ENCODE data around the gene SLC6A18.
"Not testable (repeated sequence)": the region's sequence is repeated elsewhere in the genome, so short reads cannot be mapped to it uniquely, and the experiment has no call there.

SLC6A18 gene

GRCh38 chr5:1277781-1278180 is 52.6 kb downstream of the SLC6A18 start:
- TF ChIP-seq POLR2AphosphoS5 (IDR thresholded peaks at IDR 0.05; ENCODE audit: borderline replicate concordance, low read depth, low read length) (no peak), FOXP2 (optimal IDR thresholded peaks at IDR 0.05; ENCODE audit: control extremely low read depth, extremely low read length, insufficient read depth) (no peak), EZH2 (IDR thresholded peaks at IDR 0.05) (no peak)
- Histone ChIP-seq H3K4me3 (no peak overlapping the region), H3K36me3 (ENCODE audit: insufficient read depth, low read length) (no peaks in the 10 kb centered on the region), H3K27ac (no peak overlapping the region), H3K9me3 (ENCODE audit: low read depth, low read length) (no peaks in the 10 kb centered on the region), H3K9ac (ENCODE audit: insufficient read length) (no peak overlapping the region)
- no peak for DNase-seq (ENCODE audit: low read depth, low spot score)

GRCh38 chr5:1278216-1278615 is 53.0 kb downstream of the SLC6A18 start:
- Histone ChIP-seq H3K27ac (no peak overlapping the region), H3K9me3 (ENCODE audit: low read depth, low read length) (no peaks in the 10 kb centered on the region), H3K9ac (ENCODE audit: insufficient read length) (no peak overlapping the region), H3K36me3 (ENCODE audit: insufficient read depth, low read length) (no peaks in the 10 kb centered on the region), H3K4me3 (no peak overlapping the region)
- DNase-seq (ENCODE audit: low read depth, low spot score), result no peak
- no peak for TF ChIP-seq POLR2AphosphoS5 (IDR thresholded peaks at IDR 0.05; ENCODE audit: borderline replicate concordance, low read depth, low read length)

- TF ChIP-seq FOXP2 (optimal IDR thresholded peaks at IDR 0.05; ENCODE audit: control extremely low read depth, extremely low read length, insufficient read depth), result no peak
- no peak for TF ChIP-seq EZH2 (IDR thresholded peaks at IDR 0.05)
- TF ChIP-seq POLR2AphosphoS5 (IDR thresholded peaks at IDR 0.05; ENCODE audit: borderline replicate concordance, low read depth, low read length), result no peak
- no peak overlapping the region for H3K9ac ChIP-seq (ENCODE audit: insufficient read length)
- H3K9me3 ChIP-seq (ENCODE audit: low read depth, low read length), result no peaks in the 10 kb centered on the region
- H3K27ac ChIP-seq, result no peak overlapping the region
- no peak for DNase-seq (ENCODE audit: low read depth, low spot score)
- H3K4me3 ChIP-seq, result no peak overlapping the region
- H3K36me3 ChIP-seq (ENCODE audit: insufficient read depth, low read length), result no peaks in the 10 kb centered on the region
Observed at GRCh38 chr5:1278656-1279442, 53.7 kb downstream of the SLC6A18 start.

GRCh38 chr5:1279443-1280151 is 54.4 kb downstream of the SLC6A18 start:
- no peaks in the 10 kb centered on the region for H3K9me3 ChIP-seq (ENCODE audit: low read depth, low read length)

GRCh38 chr5:1280177-1281037 is 55.2 kb downstream of the SLC6A18 start:
- H3K27ac ChIP-seq, result no peak overlapping the region
- no peaks in the 10 kb centered on the region for H3K36me3 ChIP-seq (ENCODE audit: insufficient read depth, low read length)
- TF ChIP-seq POLR2AphosphoS5 (IDR thresholded peaks at IDR 0.05; ENCODE audit: borderline replicate concordance, low read depth, low read length) (no peak), FOXP2 (optimal IDR thresholded peaks at IDR 0.05; ENCODE audit: control extremely low read depth, extremely low read length, insufficient read depth) (no peak), EZH2 (IDR thresholded peaks at IDR 0.05) (no peak)
- H3K9me3 ChIP-seq (ENCODE audit: low read depth, low read length), result no peaks in the 10 kb centered on the region
- no peak overlapping the region for H3K9ac ChIP-seq (ENCODE audit: insufficient read length)
- no peak overlapping the region for H3K4me3 ChIP-seq
- no peak for DNase-seq (ENCODE audit: low read depth, low spot score)

More at GRCh38 chr5:1279443-1280151, 54.4 kb downstream of the SLC6A18 start:
- no peaks in the 10 kb centered on the region for H3K36me3 ChIP-seq (ENCODE audit: insufficient read depth, low read length)
- no peak for DNase-seq (ENCODE audit: low read depth, low spot score)
- H3K9ac ChIP-seq (ENCODE audit: insufficient read length), result no peak overlapping the region
- TF ChIP-seq EZH2 (IDR thresholded peaks at IDR 0.05) (no peak), FOXP2 (optimal IDR thresholded peaks at IDR 0.05; ENCODE audit: control extremely low read depth, extremely low read length, insufficient read depth) (no peak), POLR2AphosphoS5 (IDR thresholded peaks at IDR 0.05; ENCODE audit: borderline replicate concordance, low read depth, low read length) (no peak)
- no peak overlapping the region for H3K27ac ChIP-seq
- no peak overlapping the region for H3K4me3 ChIP-seq

- no peak for DNase-seq (ENCODE audit: low read depth, low spot score)
- Histone ChIP-seq H3K9me3 (ENCODE audit: low read depth, low read length) (no peaks in the 10 kb centered on the region), H3K27ac (no peak overlapping the region), H3K36me3 (ENCODE audit: insufficient read depth, low read length) (no peaks in the 10 kb centered on the region), H3K9ac (ENCODE audit: insufficient read length) (no peak overlapping the region), H3K4me3 (no peak overlapping the region)
- TF ChIP-seq FOXP2 (optimal IDR thresholded peaks at IDR 0.05; ENCODE audit: control extremely low read depth, extremely low read length, insufficient read depth), result no peak
- no peak for TF ChIP-seq POLR2AphosphoS5 (IDR thresholded peaks at IDR 0.05; ENCODE audit: borderline replicate concordance, low read depth, low read length)
- TF ChIP-seq EZH2 (IDR thresholded peaks at IDR 0.05), result no peak
Observed at GRCh38 chr5:1281038-1281882, 56.1 kb downstream of the SLC6A18 start.

- TF ChIP-seq EZH2 (IDR thresholded peaks at IDR 0.05) (no peak), FOXP2 (optimal IDR thresholded peaks at IDR 0.05; ENCODE audit: control extremely low read depth, extremely low read length, insufficient read depth) (no peak), POLR2AphosphoS5 (IDR thresholded peaks at IDR 0.05; ENCODE audit: borderline replicate concordance, low read depth, low read length) (no peak)
- no peak for DNase-seq (ENCODE audit: low read depth, low spot score)
- H3K27ac ChIP-seq, result no peak overlapping the region
- no peak overlapping the region for H3K4me3 ChIP-seq
- H3K9ac ChIP-seq (ENCODE audit: insufficient read length), result no peak overlapping the region
- H3K9me3 ChIP-seq (ENCODE audit: low read depth, low read length), result no peaks in the 10 kb centered on the region
- no peaks in the 10 kb centered on the region for H3K36me3 ChIP-seq (ENCODE audit: insufficient read depth, low read length)
Observed at GRCh38 chr5:1282131-1282992, 57.2 kb downstream of the SLC6A18 start.

- H3K9ac ChIP-seq (ENCODE audit: insufficient read length); DNase-seq (ENCODE audit: low read depth, low spot score); H3K4me3 ChIP-seq; H3K9me3 ChIP-seq (ENCODE audit: low read depth, low read length); H3K27ac ChIP-seq; H3K36me3 ChIP-seq (ENCODE audit: insufficient read depth, low read length): not testable (repeated sequence)
Observed at GRCh38 chr5:1282993-1283728, 58.0 kb downstream of the SLC6A18 start.

- not testable (repeated sequence) for H3K36me3 ChIP-seq (ENCODE audit: insufficient read depth, low read length); H3K27ac ChIP-seq; DNase-seq (ENCODE audit: low read depth, low spot score); H3K9ac ChIP-seq (ENCODE audit: insufficient read length); H3K4me3 ChIP-seq; H3K9me3 ChIP-seq (ENCODE audit: low read depth, low read length)
Observed at GRCh38 chr5:1283729-1284041, 58.5 kb downstream of the SLC6A18 start.

- H3K4me3 ChIP-seq; H3K36me3 ChIP-seq (ENCODE audit: insufficient read depth, low read length); H3K9me3 ChIP-seq (ENCODE audit: low read depth, low read length); H3K27ac ChIP-seq; H3K9ac ChIP-seq (ENCODE audit: insufficient read length); DNase-seq (ENCODE audit: low read depth, low spot score): not testable (repeated sequence)
Observed at GRCh38 chr5:1284336-1284970, 59.3 kb downstream of the SLC6A18 start.

Measured in SK-N-MC (cell line).